ENCODE measurements around the gene SUGCT.

The SUGCT gene

GRCh38 chr7:40763319-40764287 is 628.8 kb downstream of the SUGCT start:
- peak; percentile 12 for DNase-seq (ENCODE audit: low read depth, low spot score)

DNA sequence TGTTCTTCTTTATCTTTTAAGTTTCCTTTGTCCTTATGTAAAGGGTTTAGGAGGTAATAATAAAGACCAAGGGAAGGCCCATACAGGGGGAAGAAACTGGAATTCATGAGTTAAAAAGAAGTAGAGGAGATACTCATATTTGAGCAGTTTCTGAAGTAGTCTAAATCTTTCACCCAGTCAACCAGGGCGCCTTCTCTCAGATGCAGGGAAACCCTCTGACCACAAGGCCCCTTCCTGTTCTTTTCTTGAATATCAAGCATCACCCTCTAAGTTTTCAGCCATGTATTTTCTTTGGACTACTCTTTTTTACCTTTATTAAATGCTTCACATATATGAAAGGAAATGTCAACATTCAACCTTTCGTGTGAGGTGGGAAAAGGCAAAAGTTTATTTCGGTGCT is 630.8 kb downstream of the SUGCT start:
- no peak for DNase-seq (ENCODE audit: low read depth, low spot score)

- no peak for DNase-seq (ENCODE audit: low read depth, low spot score)
Measured at GRCh38 chr7:40772096-40772495, 637.3 kb downstream of the SUGCT start.

GRCh38 chr7:40773656-40774055 is 638.9 kb downstream of the SUGCT start:
- no peak for DNase-seq (ENCODE audit: low read depth, low spot score)

DNA sequence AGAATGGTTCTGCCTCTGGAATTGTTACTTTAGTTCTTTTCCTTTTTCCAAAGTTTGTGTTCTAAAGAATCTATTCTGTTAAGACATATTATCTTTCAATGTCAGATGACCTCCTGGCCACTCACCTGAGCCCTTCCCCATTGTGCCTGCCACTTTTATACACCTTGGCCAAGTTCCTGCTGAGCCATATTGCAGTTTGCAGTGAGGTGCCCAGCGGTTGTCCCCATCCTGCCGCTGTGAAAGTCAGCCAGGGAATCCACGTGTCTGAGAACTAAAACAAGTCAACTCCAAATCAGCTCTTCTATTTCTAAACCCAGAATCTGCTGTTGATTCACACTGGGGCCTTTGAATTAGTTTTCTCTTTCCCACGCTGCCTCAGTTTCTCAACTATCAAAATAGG is 641.1 kb downstream of the SUGCT start:
- no peak for DNase-seq (ENCODE audit: low read depth, low spot score)

DNA sequence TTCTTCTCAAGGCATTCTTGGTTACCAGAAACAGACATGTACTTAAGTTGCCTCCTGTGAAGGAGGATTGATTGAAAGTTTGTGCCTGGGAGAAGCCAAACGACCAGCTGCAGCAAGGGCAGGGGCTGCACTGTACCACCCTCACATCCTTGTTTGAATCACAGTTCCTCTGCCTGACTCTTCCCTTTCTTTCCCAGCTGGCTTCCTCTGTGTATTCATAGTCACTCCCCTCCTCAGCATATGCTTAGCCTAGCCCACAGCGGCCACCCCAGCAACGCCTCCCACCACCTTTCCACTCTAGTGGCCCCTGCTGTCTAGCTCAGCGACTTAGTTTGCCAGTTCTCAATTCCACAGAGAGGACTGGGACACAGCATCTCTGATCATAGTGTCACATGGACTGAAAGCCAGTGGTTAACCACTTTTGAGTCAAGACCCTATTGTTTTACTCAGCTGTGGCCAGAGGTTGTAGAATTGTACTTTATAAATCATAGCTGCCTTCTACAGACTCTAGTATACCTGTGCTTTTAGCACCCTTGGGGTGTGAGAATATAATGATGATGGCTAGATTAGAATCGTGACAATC is 643.0 kb downstream of the SUGCT start:
- no peak for DNase-seq (ENCODE audit: low read depth, low spot score)

DNA sequence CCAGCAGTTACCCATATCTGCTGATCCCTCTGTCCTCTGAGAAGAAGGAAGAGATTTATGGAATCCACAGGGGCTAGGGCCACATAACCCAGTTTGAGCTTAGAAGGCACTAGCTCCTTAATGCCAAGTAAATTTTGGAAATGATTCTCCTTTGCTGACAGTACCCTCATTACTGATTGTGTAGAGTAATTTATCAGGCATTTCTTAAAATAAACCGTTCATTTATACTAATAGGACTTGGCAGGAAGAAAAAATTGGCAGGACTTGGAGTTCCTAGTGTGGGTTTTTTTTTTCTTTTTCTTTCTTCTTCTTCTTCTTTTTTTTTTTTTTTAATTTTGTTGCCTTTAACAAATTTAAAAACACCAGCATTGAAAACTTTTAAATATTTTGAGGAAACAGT is 645.7 kb downstream of the SUGCT start:
- no peak for DNase-seq (ENCODE audit: low read depth, low spot score)

- DNase-seq (ENCODE audit: low read depth, low spot score): no peak
Measured at GRCh38 chr7:40782836-40783235, 648.0 kb downstream of the SUGCT start.

DNA sequence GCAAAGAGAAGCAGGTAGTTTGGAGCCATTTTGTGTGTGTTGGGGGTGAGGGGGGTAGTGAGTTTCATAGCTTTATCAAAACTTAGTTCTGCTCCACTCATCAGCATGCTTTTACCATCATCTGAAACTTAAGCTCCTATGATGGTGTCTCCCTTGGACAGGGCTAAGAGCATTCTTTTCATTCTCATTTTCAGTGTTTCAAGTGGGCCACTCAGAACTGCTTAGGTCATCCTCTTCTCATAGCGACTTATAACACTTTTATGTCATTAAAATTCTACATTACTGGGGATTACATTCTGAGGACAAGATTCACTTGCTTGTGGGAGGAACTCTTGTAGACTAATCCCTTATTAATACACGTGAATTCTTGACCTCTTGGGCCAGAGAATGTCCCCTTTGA is 649.4 kb downstream of the SUGCT start:
- DNase-seq (ENCODE audit: low read depth, low spot score): no peak

DNA sequence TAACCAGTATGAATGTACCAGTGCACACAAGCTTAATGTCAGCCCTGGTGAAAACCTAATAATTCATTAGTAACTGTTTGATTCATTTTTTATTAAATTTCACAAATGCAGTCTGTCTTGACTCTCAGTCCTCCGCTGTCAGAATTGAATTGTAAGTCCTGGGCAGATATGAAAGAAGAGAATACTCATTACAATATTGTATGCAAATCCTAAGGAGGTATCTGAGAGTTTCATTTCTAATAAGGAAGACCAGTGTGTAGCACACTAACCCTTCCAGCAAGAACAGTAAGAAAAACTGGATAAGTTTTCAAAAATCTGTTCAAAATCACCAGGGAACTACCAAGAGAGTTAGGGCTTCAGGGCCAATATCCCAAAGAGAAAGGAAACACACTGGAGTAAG is 652.1 kb downstream of the SUGCT start:
- DNase-seq (ENCODE audit: low read depth, low spot score): no peak

GRCh38 chr7:40793132-40793531 is 658.3 kb downstream of the SUGCT start:
- DNase-seq (ENCODE audit: low read depth, low spot score): no peak

DNA sequence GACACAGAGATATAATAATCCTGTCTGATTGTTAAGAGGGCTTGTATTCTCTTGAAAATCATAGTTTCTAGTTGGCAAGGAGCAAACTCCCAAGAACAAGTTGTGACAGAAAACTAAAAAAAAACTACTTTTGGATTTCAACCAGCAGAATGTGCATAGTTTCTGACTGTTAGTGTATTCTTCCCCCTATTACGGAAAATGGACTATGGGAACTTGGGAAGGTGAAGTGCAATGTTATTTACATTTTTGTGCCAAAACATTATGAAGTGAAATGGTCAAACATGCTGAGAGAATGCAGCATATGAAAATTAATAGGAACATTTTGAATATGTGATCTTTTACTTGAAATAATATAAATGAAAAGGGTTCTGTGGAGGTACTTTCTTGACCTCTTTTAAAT is 660.8 kb downstream of the SUGCT start:
- DNase-seq (ENCODE audit: low read depth, low spot score): no peak

- DNase-seq (ENCODE audit: low read depth, low spot score): no peak
Measured at GRCh38 chr7:40796723-40797122, 661.9 kb downstream of the SUGCT start.

DNA sequence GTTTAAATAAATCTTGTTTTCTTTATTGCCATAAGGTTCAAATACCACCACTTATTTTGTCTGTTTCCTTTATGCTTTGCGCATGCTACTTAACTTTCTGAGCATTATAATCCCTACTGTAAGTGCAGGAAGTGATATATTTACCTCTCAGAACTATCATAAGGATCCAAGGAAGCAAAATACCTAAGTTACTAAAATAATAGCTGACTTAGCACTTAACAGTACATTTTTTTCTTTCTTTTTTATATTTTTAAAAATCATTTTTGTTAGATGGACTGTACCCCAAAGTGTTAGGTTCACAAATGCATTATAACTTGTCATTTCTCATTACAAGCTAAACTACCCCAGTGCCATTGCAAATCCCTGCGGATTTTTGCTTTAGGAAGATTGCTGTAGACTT is 663.8 kb downstream of the SUGCT start:
- DNase-seq (ENCODE audit: low read depth, low spot score): no peak

DNA sequence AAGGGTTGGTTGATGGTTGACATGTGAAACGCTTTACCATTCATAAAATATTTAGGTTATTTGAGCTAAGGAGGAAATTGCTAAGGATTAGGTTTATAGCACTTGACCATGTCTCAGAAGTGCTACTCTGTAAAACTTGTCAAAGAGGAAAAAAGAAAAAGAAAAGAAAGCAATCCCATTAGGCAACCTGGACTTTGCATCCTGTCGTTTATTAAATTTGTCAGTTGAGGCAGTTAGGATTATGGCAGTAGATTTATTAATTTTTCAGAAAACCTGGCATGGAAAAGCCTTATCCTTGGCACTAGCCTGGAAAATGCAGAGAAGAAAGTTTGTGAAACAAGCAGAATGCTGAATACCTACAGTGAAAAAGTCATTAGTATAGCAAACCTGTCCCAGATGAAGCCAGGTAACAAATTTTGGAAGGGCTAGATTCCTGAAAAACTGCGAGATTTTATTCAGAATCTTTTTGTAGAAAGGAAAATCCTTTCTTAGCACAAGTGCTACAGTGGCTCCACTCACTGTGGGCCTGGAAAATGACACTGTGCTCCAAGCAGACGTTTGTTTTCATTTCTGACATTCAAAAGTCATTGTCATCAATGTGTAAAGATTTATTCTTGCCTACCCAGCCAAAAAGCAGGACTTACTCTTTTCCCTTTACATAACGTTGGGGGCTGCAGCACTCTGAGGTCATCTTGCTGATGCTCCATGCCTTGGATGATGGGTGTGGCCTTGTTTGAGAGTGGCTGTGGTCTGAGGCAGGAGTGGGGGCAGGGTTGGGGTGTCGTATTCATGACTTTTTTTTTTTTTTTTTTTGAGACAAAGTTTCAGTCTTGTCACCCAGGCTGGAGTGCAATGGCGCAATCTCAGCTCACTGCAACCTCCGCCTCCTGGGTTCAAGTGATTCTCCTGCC is 664.9 kb downstream of the SUGCT start:
- DNase-seq (ENCODE audit: low read depth, low spot score): no peak

DNA sequence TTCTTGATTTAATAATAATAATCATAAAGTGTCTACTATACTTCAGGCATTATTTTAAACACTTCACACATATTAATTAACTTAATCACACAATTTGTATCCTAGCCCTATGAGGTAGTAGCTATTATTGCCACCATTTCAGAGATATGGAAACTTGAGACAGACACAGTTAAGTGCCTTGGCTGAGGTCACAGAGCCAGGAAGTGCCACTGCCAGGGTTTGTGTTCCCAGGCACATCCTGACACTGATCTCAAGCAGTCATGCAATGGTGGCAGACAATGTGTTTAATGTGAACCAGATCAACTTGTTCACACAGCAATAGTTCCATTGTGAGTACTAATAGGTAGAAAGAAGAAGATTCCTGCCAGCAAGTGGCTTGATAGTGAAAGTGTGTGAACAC is 666.0 kb downstream of the SUGCT start:
- no peak for DNase-seq (ENCODE audit: low read depth, low spot score)

- DNase-seq (ENCODE audit: low read depth, low spot score): no peak
Measured at GRCh38 chr7:40802497-40802896, 667.7 kb downstream of the SUGCT start.

DNA sequence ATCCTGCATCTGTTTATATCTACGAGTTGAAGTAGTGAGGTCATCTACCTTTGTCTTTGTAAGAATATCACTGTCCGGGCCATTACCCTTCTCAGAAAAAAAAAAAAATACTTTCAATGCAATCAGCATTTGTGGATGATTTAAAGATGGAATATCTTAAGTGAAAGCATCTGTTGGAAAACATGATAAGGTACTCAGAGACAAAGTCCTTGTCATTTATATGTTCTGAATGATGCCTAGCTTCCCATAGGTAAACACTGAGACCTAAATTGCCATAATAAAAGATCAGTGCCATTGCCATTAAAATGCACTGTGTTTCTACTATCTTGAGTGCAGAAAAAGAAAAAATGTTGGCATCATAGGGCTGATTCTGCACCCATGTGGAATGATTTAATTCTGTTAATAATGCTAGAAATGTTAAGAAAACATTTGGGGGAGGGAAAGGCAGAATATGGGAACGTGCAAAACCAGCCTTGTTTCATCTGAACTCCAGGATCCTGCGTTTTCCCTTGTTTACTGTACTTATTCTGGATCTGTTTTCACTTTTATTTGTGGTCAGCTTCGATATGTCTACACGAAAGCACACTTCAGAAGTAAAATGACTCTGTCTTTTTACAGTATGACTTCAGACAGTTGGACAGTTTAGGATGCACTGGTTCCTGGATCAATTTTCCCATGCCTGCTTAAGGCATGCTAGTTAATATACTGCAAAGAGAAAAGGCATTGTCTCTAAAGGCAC is 669.8 kb downstream of the SUGCT start:
- DNase-seq (ENCODE audit: low read depth, low spot score): peak; percentile 29

GRCh38 chr7:40805361-40805760 is 670.6 kb downstream of the SUGCT start:
- no peak for DNase-seq (ENCODE audit: low read depth, low spot score)

GRCh38 chr7:40808378-40808942 is 673.7 kb downstream of the SUGCT start:
- DNase-seq (ENCODE audit: low read depth, low spot score): peak; percentile 73

DNA sequence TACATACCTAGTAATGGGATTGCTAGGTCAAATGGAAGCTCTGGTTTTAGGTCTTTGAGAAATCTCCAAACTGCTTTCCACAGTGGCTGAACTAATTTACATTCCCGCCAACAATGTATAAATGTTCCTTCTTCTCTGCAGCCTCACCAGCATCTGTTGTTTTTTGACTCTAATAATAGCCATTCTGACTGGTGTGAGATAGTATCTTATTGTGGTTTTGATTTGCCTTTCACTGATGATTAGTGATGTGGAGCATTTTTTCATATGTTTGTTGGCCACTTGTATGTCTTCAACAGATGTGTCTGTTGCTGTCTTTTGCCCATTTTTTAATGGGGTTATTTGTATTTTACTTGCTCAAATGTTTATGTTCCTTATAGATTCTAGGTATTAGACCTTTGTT is 675.5 kb downstream of the SUGCT start:
- no peak for DNase-seq (ENCODE audit: low read depth, low spot score)

All from brain pericyte (primary cell).